OCI-LY1 (cell line): ENCODE measurements around the gene SDHA.
"Not testable (repeated sequence)": the region's sequence is repeated elsewhere in the genome, so short reads cannot be mapped to it uniquely, and the experiment has no call there.

Source experiments
- EZH2 ChIP-seq: fragments of 200-600 bp; sonication (generic), shearing (Covaris generic); IDR thresholded peaks from 2 replicates; pipeline ENCODE4 v1.8.0; 2017; ENCODE audit warnings: borderline replicate concordance, mixed run types, mild to moderate bottlenecking, antibody characterized with exemption, low read length, moderate library complexity, mixed read lengths
- TF ChIP-seq, protein P1 (sequence below): fragments of 200-600 bp; sonication (generic), shearing (Covaris generic); IDR thresholded peaks from 2 replicates; pipeline ENCODE4 v1.5.1; 2017; ENCODE audit warnings: mild to moderate bottlenecking, antibody characterized with exemption, low read length, moderate library complexity, mixed read lengths

DNA sequence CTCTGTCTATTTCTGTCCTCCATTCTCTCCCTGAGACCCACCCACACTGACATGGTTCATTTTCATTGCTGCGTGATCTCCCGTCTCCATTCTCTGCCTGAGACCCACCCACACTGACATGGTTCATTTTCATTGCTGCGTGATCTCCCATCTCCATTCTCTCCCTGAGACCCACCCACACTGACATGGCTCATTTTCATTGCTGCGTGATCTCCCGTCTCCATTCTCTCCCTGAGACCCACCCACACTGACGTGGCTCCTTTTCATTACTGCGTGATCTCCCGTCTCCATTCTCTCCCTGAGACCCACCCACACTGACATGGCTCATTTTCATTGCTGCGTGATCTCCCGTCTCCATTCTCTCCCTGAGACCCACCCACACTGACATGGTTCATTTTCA, 73.2 kb downstream of the SDHA start:
- TF ChIP-seq, protein P1, sequence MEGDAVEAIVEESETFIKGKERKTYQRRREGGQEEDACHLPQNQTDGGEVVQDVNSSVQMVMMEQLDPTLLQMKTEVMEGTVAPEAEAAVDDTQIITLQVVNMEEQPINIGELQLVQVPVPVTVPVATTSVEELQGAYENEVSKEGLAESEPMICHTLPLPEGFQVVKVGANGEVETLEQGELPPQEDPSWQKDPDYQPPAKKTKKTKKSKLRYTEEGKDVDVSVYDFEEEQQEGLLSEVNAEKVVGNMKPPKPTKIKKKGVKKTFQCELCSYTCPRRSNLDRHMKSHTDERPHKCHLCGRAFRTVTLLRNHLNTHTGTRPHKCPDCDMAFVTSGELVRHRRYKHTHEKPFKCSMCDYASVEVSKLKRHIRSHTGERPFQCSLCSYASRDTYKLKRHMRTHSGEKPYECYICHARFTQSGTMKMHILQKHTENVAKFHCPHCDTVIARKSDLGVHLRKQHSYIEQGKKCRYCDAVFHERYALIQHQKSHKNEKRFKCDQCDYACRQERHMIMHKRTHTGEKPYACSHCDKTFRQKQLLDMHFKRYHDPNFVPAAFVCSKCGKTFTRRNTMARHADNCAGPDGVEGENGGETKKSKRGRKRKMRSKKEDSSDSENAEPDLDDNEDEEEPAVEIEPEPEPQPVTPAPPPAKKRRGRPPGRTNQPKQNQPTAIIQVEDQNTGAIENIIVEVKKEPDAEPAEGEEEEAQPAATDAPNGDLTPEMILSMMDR, result not testable (repeated sequence)
- not testable (repeated sequence) for TF ChIP-seq EZH2
